Activated T-cell treated with anti-CD3 and anti-CD28 coated beads, Interleukin-2, amount 50 U/mL, for 72 hours (primary cell): ENCODE measurements around the gene CFAP77. TPM values are rescaled to one million over a fixed set of nuclear protein-coding genes. Genes with fewer than 3 reads are reported as not detected.

ENCODE experiments used
- ATAC-seq, 2 donors: fragments of 150-1000 bp; cut with Tn5 transposase; replicated peaks in 1 of 2; 2 replicates each; pipeline ENCODE4 v1.10.0; 2021; ENCODE audit warnings: moderate library complexity in 2 of 2, mild to moderate bottlenecking in 1 of 2
- DNase-seq, 2 donors: peaks; one replicate each; pipeline ENCODE4 v3.0.0; 2021 to 2022; ENCODE audit warnings: mixed read lengths in 1 of 2
- H3K27ac Mint-ChIP-seq: one replicate; pipeline ENCODE4 v1.8.0; 2022; ENCODE audit warnings: mild to moderate bottlenecking, moderate library complexity, mixed read lengths
- H3K27me3 Mint-ChIP-seq: one replicate; pipeline ENCODE4 v1.8.0; 2022; ENCODE audit warnings: low read depth, mixed read lengths
- H3K36me3 Mint-ChIP-seq, 2 donors: one replicate each; pipeline ENCODE4 v1.8.0; 2022; ENCODE audit warnings: mixed read lengths in 2 of 2, mild to moderate bottlenecking in 1 of 2; ENCODE audit not compliant: insufficient read depth in 2 of 2
- H3K4me1 Mint-ChIP-seq: one replicate; pipeline ENCODE4 v1.8.0; 2022; ENCODE audit warnings: low read depth, mixed read lengths
- H3K4me3 Mint-ChIP-seq, 2 donors: one replicate each; pipeline ENCODE4 v1.8.0; 2022; ENCODE audit warnings: mild to moderate bottlenecking in 2 of 2, mixed read lengths in 2 of 2, moderate library complexity in 2 of 2
- H3K9me3 Mint-ChIP-seq, 2 donors: one replicate each; pipeline ENCODE4 v1.8.0; 2022; ENCODE audit warnings: mixed read lengths in 2 of 2
- total RNA-seq, 2 donors: library from RNA; stranded (reverse); gene quantifications; one replicate each; pipeline ENCODE4 v1.2.3, GENCODE V29; 2022

CFAP77 gene
- total RNA-seq, 2 donors from 2014 or later, result not detected

DNA sequence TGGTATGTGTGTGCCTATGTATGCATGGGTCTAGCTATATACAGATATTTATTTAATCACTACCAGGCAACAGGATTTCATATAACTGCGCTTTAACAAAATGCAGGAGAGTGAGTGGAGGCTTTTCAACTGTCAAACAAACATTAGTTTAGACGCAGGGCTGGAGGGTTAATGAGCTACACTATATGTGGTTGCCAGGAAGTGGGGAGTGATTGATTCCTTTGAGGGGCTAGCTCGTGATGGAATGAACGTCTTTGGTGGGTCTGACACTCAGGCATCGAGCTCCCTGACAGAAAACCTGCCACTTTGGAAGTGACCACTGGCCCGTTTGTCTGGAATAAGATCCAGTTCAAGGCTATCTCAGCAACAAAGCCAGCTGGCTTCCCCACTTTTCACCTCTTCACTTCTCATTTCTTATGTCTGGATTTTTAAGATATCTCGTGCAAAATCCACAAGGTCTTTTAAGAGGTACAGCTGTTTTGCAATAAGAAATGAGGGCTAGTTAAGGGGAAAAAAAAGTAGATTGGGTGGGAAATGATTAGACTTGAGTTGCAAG, 78.0 kb downstream of the CFAP77 start:
- Mint-ChIP-seq H3K4me3 (peak overlapping the region; percentile 70 to 75), H3K9me3 (no peaks in the 10 kb centered on the region), H3K27me3 (peaks cover 85% of the 10 kb centered on the region), H3K36me3 (peaks cover 0 to 1% of the 10 kb centered on the region in 2 donors), H3K27ac (peak overlapping the region; percentile 86), H3K4me1 (peaks cover 30% of the 10 kb centered on the region)
- ATAC-seq (no peak), DNase-seq (no peak)

DNA sequence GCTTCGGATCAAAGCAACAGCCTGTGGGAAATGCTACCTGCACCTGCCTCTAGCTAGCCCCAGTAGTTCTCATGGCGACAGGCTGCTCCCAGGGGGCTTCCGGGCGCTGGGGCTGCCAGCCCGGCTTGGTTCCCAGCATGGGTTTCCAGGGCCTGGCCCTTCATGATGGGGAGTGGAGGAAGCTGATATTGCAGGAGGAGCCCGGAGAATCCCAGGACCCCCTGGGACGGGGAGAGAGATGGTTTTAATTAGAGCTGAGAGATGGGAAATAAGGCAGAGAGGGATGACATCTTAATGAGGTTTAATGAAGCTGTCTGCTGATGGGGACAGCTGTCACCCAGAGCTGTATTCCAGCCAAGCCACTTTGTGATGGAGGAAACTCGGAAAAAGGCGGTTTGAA, 78.6 kb downstream of the CFAP77 start:
- DNase-seq (no peak), ATAC-seq (no peak)
- H3K4me1 Mint-ChIP-seq, result peaks cover 26% of the 10 kb centered on the region
- no peak overlapping the region for H3K4me3 Mint-ChIP-seq
- H3K27me3 Mint-ChIP-seq, result peaks cover 85% of the 10 kb centered on the region
- H3K9me3 Mint-ChIP-seq, result no peaks in the 10 kb centered on the region
- H3K36me3 Mint-ChIP-seq, result peaks cover 0 to 1% of the 10 kb centered on the region in 2 donors
- no peak overlapping the region for H3K27ac Mint-ChIP-seq

DNA sequence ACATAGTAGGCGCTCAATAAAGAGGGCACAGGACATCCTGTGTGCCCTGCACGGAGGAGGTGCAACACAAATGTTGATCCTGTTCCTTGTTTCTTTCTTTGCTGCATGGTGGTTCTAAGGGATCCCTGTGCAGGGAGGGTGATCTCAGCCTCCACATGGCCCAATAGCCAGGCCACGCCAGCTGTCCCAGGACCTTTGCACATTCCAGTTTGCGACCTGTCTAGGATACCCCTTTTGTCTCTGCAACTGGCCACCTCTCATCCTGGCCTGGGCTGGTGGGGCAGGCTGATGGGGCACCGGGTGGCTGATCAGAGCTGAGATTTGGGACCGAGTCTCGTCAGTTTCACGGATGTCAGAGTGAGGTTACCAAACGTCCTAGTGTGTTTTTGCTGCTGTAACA, 79.5 kb downstream of the CFAP77 start:
- H3K27me3 Mint-ChIP-seq, result peaks cover 84% of the 10 kb centered on the region
- H3K4me1 Mint-ChIP-seq, result peaks cover 26% of the 10 kb centered on the region
- peaks cover 0 to 1% of the 10 kb centered on the region in 2 donors for H3K36me3 Mint-ChIP-seq
- DNase-seq (no peak), ATAC-seq (no peak)
- no peak overlapping the region for H3K27ac Mint-ChIP-seq
- H3K9me3 Mint-ChIP-seq, result no peaks in the 10 kb centered on the region
- H3K4me3 Mint-ChIP-seq, result no peak overlapping the region

DNA sequence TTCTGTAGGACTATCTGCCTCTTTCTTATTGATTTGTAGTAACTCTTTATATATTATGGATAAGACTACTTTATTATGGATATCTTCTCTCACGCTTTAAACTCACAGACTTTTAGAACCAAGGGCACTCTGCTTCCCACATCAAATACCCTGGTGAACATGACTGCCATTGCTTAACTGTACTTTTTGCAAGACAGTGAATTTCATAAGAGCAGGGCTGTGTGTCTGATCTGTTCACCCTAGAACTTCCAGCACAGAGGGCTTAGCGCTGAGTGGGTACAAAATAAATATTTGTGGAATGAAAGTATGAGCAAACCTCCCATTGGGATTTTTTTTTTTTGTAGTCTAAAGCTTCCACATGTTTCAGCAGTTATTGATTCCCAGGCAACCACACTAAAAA, 84.8 kb downstream of the CFAP77 start:
- peaks cover 63% of the 10 kb centered on the region for H3K27me3 Mint-ChIP-seq
- no peak overlapping the region for H3K4me3 Mint-ChIP-seq
- DNase-seq, result no peak
- no peak for ATAC-seq
- H3K36me3 Mint-ChIP-seq, result no peaks in the 10 kb centered on the region
- no peaks in the 10 kb centered on the region for H3K9me3 Mint-ChIP-seq
- H3K27ac Mint-ChIP-seq, result no peak overlapping the region
- no peaks in the 10 kb centered on the region for H3K4me1 Mint-ChIP-seq

DNA sequence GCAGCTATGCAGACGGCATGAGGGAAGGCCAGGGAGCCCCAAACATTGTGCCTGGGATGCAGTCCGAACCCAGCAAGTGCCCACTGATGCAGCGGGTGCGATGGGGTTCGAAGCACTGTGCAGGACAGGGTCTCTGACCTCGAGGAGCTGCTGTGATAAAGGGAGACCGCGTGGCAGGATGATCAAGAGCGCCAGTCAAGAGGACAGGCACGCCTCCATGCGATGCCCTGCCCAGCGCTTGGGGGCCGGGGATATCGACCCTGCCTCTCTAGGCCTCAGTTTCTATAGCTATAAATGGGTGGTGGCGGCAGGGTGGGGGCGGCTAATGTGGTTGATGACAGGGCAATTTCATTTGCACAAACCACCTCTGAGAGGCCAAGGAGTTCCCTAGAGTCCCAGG, 87.7 kb downstream of the CFAP77 start:
- Mint-ChIP-seq H3K9me3 (no peaks in the 10 kb centered on the region), H3K4me3 (no peak overlapping the region), H3K27ac (no peak overlapping the region), H3K4me1 (no peaks in the 10 kb centered on the region), H3K27me3 (peaks cover 38% of the 10 kb centered on the region), H3K36me3 (no peaks in the 10 kb centered on the region)
- ATAC-seq, result no peak
- DNase-seq, result no peak

DNA sequence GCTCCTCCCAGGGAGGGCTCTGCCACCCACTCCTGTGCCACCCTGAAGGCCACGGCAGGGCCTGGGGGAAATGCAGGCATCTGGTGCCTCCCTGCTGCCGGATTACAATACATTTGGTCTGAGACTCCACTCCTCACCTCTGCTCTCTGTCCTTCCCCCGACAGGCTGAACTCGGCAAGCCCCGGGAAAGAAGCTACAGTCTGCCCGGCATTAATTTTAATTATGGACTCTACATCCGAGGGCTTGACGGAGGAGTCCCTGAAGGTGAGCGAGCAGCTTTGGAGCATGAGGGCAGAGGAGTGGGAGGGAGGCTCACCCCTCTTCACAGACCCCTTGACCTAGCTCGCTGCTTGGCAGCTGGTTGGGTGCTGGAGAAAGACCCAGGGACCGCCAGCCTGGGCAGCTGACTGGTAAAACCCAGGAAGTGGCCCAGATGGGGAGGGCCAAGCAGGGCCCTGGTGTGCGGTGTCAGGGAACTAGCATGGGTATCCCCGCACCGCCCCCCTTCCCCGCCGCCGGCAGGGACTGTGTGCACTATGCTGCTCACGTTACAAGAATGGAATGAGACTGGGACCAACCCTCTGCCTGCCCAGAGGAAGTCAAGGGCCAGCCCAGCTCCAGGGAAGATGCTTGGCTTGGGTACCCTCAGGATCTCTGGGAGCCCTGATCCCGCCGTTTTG, 88.7 kb downstream of the CFAP77 start:
- no peak overlapping the region for H3K4me3 Mint-ChIP-seq
- H3K9me3 Mint-ChIP-seq, result no peaks in the 10 kb centered on the region
- no peaks in the 10 kb centered on the region for H3K36me3 Mint-ChIP-seq
- ATAC-seq (no peak), DNase-seq (no peak)
- no peaks in the 10 kb centered on the region for H3K4me1 Mint-ChIP-seq
- H3K27ac Mint-ChIP-seq, result no peak overlapping the region
- H3K27me3 Mint-ChIP-seq, result peaks cover 31% of the 10 kb centered on the region

DNA sequence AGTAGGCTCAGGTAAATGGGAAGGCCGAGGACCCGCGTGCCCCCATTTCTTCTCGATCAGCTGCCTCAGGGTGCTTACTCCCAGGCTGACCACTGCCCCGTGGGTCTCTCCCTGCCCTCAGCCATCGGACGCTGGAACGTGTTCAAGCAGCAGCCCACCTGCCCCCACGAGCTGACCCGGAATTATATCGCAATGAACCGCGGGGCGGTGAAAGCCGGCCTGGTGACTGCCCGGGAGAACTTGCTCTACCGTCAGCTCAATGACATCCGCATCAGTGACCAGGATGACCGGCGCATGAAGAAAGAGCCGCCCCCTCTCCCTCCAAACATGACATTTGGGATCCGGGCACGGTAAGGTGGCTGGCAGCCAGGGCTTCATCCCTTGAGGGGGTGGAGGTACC, 89.2 kb downstream of the CFAP77 start:
- Mint-ChIP-seq H3K27me3 (peaks cover 31% of the 10 kb centered on the region), H3K4me1 (no peaks in the 10 kb centered on the region)

DNA sequence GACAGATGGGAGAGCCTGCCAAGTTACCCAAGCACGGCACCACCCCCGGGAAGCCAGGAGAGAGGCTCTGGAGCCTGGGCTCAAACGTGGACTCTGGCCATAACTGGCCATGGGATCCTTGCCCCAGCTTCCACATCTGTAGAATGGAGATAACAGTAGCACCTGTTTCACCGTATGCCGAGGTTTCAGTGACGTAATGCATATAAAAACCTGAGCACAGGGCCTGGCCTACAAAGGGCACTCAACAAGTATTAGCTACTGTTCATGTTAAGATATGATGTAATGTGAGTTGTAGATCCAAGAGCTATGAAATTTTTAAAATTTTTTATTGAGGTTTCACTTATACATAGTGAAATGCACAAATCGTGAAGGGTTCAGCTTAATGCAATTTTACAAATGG, 90.2 kb downstream of the CFAP77 start:
- Mint-ChIP-seq H3K36me3 (no peaks in the 10 kb centered on the region), H3K27ac (no peak overlapping the region), H3K4me1 (no peaks in the 10 kb centered on the region), H3K4me3 (no peak overlapping the region), H3K27me3 (peaks cover 23% of the 10 kb centered on the region), H3K9me3 (no peaks in the 10 kb centered on the region)
- DNase-seq (no peak), ATAC-seq (no peak)

More for the DNA sequence above, 89.2 kb downstream of the CFAP77 start:
- Mint-ChIP-seq H3K36me3 (no peaks in the 10 kb centered on the region), H3K27ac (no peak overlapping the region), H3K9me3 (no peaks in the 10 kb centered on the region), H3K4me3 (no peak overlapping the region)
- ATAC-seq (no peak), DNase-seq (no peak)

DNA sequence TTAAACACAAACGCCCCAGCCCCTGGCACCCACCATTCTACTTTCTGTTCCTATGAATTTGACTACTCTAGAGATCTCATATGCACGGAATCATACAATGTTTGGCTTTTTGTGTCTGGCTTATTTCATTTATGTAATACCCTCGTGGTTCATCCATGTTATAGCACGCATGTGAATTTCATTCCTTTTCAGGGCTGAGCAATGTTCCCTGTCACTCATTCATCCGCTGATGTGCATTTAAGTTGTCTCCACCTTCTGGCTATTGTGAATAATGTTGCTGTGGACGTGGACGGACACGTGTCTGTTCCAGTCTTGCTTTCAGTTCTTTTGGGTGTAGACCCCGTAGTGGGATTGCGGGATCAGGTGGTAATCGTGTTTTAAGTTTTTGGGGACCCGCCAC, 92.5 kb downstream of the CFAP77 start:
- no peak overlapping the region for H3K27ac Mint-ChIP-seq
- DNase-seq (no peak), ATAC-seq (no peak)
- H3K36me3 Mint-ChIP-seq, result no peaks in the 10 kb centered on the region
- peaks cover 7% of the 10 kb centered on the region for H3K27me3 Mint-ChIP-seq
- H3K4me1 Mint-ChIP-seq, result no peaks in the 10 kb centered on the region
- no peak overlapping the region for H3K4me3 Mint-ChIP-seq
- H3K9me3 Mint-ChIP-seq, result no peaks in the 10 kb centered on the region

DNA sequence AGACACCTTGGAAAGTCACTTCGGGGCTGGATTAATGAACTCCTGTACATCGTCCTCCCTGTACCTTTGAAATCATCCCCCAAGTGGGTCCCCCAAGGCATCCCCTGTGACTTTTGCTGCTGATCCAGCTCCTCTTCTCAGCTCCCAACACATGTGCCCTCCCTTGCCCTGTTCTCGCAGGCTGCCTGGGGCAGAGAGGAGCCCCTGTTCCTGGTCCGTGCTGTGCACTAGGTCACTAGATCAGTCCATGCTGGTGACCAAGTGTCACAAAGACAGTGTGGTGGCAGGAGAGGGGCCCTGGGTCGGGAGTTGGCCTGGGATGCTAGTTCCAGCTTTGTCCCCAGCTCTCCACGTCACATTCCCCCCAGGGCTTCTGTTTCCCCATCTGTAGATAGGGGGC, 93.1 kb downstream of the CFAP77 start:
- Mint-ChIP-seq H3K4me3 (no peak overlapping the region), H3K27ac (no peak overlapping the region), H3K4me1 (no peaks in the 10 kb centered on the region), H3K36me3 (no peaks in the 10 kb centered on the region), H3K9me3 (no peaks in the 10 kb centered on the region), H3K27me3 (peaks cover 7% of the 10 kb centered on the region)
- DNase-seq (no peak), ATAC-seq (no peak)

DNA sequence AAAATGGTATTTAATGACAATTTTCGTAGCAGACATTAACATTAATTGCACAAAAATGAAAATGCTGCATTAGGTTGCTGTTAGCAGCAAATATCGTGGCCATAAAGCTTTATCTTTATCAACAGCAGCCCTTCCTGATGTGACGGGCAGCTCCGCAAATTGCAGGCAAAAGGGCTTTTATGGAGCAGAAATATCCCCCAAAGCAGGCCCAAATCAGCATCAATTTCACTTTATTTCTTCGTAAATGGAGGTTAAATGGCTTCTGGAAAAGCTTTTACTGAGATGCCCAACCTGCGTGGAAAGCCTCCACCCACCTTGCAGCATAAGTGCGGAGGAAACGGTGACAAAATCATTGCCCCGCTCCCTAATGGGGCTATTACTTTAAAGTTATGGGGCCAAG, 94.5 kb downstream of the CFAP77 start:
- Mint-ChIP-seq H3K4me1 (no peaks in the 10 kb centered on the region), H3K27ac (no peak overlapping the region), H3K4me3 (no peak overlapping the region), H3K9me3 (no peaks in the 10 kb centered on the region), H3K36me3 (no peaks in the 10 kb centered on the region), H3K27me3 (peaks cover 7% of the 10 kb centered on the region)
- no peak for DNase-seq
- no peak for ATAC-seq

DNA sequence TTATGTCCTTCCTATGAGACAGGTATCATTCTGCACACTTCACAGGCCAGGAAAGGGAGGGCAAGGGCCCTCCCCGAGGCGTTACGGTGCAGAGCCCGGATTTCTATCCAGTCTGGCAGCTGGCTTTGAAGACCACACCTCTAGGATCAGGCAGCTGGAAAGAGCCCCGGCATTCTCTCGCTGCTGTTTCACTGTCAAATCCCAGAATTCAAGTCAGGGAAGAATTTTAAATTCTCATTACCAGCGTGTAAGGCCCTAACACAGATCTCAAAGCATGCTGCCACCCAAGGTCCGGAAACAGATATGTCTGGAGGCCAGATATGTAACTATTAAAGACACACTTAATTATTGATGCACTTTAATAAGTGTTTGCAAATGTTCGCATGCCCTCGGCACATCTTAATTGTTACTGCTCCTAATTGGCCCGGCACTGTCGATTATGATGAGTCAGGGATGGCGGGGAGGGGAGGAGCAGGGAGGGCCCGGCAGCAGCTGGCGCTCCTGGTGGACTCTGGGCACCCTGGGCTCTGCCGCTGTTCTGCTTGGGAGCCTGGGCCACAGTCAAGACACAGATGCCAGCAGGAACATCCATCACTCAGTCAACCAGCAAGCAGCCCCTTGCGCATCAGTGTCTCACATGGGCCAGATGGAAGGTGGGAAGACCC, 96.1 kb downstream of the CFAP77 start:
- no peak overlapping the region for H3K27ac Mint-ChIP-seq
- H3K4me3 Mint-ChIP-seq, result no peak overlapping the region
- H3K27me3 Mint-ChIP-seq, result peaks cover 7% of the 10 kb centered on the region
- no peaks in the 10 kb centered on the region for H3K4me1 Mint-ChIP-seq
- ATAC-seq (no peak), DNase-seq (no peak)
- H3K9me3 Mint-ChIP-seq, result no peaks in the 10 kb centered on the region
- no peaks in the 10 kb centered on the region for H3K36me3 Mint-ChIP-seq

DNA sequence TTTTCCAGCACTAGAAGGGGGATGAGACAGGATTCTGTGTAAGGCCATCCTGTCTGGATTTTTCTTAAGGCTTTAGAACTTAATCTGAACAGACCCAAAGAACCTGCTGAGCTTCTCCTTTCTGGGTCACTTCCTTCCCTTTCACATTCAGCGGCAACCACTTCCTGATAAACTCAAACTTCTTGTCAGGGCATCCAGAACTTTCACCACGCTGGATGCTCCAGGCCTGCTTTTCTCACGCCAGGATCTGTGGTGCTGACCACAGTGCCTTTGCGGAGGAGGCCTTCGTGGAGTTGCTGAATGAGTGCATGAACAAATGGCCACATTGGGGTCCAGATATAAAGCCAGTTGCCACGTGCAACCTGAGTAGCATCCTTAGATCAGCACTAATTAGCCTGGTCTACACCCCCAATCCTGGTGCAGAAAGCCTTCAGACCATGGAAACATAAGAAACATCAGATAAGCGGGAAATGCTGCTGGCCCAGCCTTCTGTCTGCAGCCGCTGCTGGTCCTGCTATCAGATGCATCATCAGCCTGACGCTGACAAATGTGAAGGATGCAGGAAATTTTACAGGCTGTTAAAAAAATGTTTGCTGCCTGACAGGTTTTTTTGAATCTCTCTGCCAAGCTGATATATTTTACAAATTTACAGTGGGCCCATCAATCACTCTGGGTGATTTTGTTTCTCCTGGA, 97.1 kb downstream of the CFAP77 start:
- ATAC-seq (no peak), DNase-seq (no peak)
- Mint-ChIP-seq H3K4me3 (no peak overlapping the region), H3K36me3 (no peaks in the 10 kb centered on the region), H3K4me1 (no peaks in the 10 kb centered on the region), H3K27ac (no peak overlapping the region), H3K27me3 (peaks cover 7% of the 10 kb centered on the region), H3K9me3 (no peaks in the 10 kb centered on the region)
